Caco-2 (cell line): Measurements from ENCODE around the gene PPM1H. TPM values are rescaled to one million over a fixed set of nuclear protein-coding genes. Genes with fewer than 3 reads are reported as not detected.

ENCODE experiments used
- BruUV-seq: library from RNA; stranded (reverse); fragments of 400-500 nt; replicated peaks from 2 replicates; lab custom pipeline; 2021; lab: Mats Ljungman, UMichigan
- CTCF ChIA-PET: fragments of 300-600 bp; sonication (Branson Sonifier 250); formaldehyde crosslinking; loops from one replicate; lab custom pipeline; 2022; ENCODE audit warnings: antibody characterized with exemption; lab: Charles Lee
- POLR2A ChIA-PET: fragments of 300-600 bp; sonication (Branson Sonifier 250); formaldehyde crosslinking; loops from one replicate; lab custom pipeline; 2022; ENCODE audit warnings: antibody characterized with exemption; lab: Charles Lee
- DNase-seq, 2 experiments: peaks; one replicate each; pipeline versions ENCODE4 v3.0.0 to v3.0.0-alpha.2; 2020 to 2022
- H3K27me3 ChIP-seq: replicated peaks from 2 replicates; pipeline ENCODE4 v1.6.0; 2011; ENCODE audit warnings: low read length; ENCODE audit not compliant: control insufficient read depth, insufficient read depth
- H3K36me3 ChIP-seq: 2 replicates; pipeline ENCODE4 v1.5.1; 2011; ENCODE audit warnings: low read length; ENCODE audit not compliant: control insufficient read depth, insufficient read depth
- H3K4me1 ChIP-seq: fragments of 250-450 bp; sonication (Bioruptor Pico); 2 replicates; pipeline ENCODE4 v1.5.1; 2020; ENCODE audit warnings: mild to moderate bottlenecking
- H3K4me3 ChIP-seq: 2 replicates; pipeline ENCODE4 v1.5.1; 2011; ENCODE audit warnings: low read depth, mild to moderate bottlenecking, control low read depth, low read length
- H3K9me3 ChIP-seq: fragments of 250-450 bp; sonication (Bioruptor Pico); 2 replicates; pipeline ENCODE4 v1.5.1; 2020; ENCODE audit warnings: mild to moderate bottlenecking, moderate library complexity
- H3K27ac Mint-ChIP-seq: one replicate; pipeline ENCODE4 v1.8.0; 2022; ENCODE audit warnings: mixed read lengths; ENCODE audit not compliant: unreplicated experiment
- H3K27me3 Mint-ChIP-seq: one replicate; pipeline ENCODE4 v1.8.0; 2022; ENCODE audit warnings: mixed read lengths; ENCODE audit not compliant: insufficient read depth, unreplicated experiment
- H3K36me3 Mint-ChIP-seq: one replicate; pipeline ENCODE4 v1.8.0; 2022; ENCODE audit warnings: mild to moderate bottlenecking, mixed read lengths; ENCODE audit not compliant: insufficient read depth, unreplicated experiment
- H3K4me1 Mint-ChIP-seq: one replicate; pipeline ENCODE4 v1.8.0; 2022; ENCODE audit warnings: low read depth, mixed read lengths; ENCODE audit not compliant: unreplicated experiment
- H3K4me3 Mint-ChIP-seq: one replicate; pipeline ENCODE4 v1.8.0; 2022; ENCODE audit warnings: mild to moderate bottlenecking, moderate library complexity, mixed read lengths; ENCODE audit not compliant: unreplicated experiment
- H3K9me3 Mint-ChIP-seq: one replicate; pipeline ENCODE4 v1.8.0; 2022; ENCODE audit warnings: mixed read lengths; ENCODE audit not compliant: unreplicated experiment
- CTCF ChIP-seq, 2 experiments: fragments of 200-600 bp in 1 of 2; IDR thresholded peaks; 1 replicate in 1 of 2; 2 replicates in 1 of 2; pipeline versions ENCODE4 v1.5.1 to v1.8.0; 2011 to 2022; ENCODE audit warnings: antibody characterized with exemption in 1 of 2, control low read depth in 1 of 2, inconsistent platforms in 1 of 2, low read depth in 1 of 2, low read length in 1 of 2, mild to moderate bottlenecking in 1 of 2, moderate library complexity in 1 of 2; ENCODE audit not compliant: insufficient read depth in 1 of 2, severe bottlenecking in 1 of 2, unreplicated experiment in 1 of 2
- intact Hi-C: fragments of 100-400 bp; cut with micrococcal nuclease; formaldehyde crosslinking; loops from one replicate; pipeline ENCODE4 v1.10.0; 2022; ENCODE audit not compliant: unreplicated experiment
- total RNA-seq: library from RNA; stranded (reverse); gene quantifications from 2 replicates; pipeline ENCODE4 v1.2.3, GENCODE V29; 2022

The PPM1H gene
- total RNA-seq, 1 experiment from 2014 or later: 151 TPM

GRCh38 chr12:62763312-62763711 lies 171.6 kb downstream of the PPM1H start:
- peaks cover 78% of the 10 kb centered on the region for H3K4me1 Mint-ChIP-seq
- intact Hi-C loops: loop anchor here (10.0 kb wide), 1 partner anchor 159 kb away; no protein-coding TSS in a partner anchor
- Histone ChIP-seq H3K9me3 (no peaks in the 10 kb centered on the region), H3K36me3 (no peaks in the 10 kb centered on the region; the same call in none of the 2 replicates), H3K4me1 (peaks cover 57% of the 10 kb centered on the region), H3K27me3 (no peaks in the 10 kb centered on the region), H3K4me3 (no peak overlapping the region)
- POLR2A ChIA-PET: no interaction called here
- peaks cover 95% of the 10 kb centered on the region for H3K36me3 Mint-ChIP-seq
- H3K27ac Mint-ChIP-seq: peak overlapping the region; percentile 54
- BruUV-seq: no TSS peak
- TF ChIP-seq CTCF (IDR thresholded peaks at IDR 0.05; ENCODE audit: insufficient read depth in 1 of 2, low read depth in 1 of 2, low read length in 1 of 2, severe bottlenecking in 1 of 2, unreplicated experiment in 1 of 2): no peak
- CTCF ChIA-PET: no interaction called here
- H3K27me3 Mint-ChIP-seq: no peaks in the 10 kb centered on the region
- peaks cover 12% of the 10 kb centered on the region for H3K9me3 Mint-ChIP-seq
- no peak overlapping the region for H3K4me3 Mint-ChIP-seq
- no peak for DNase-seq

GRCh38 chr12:62762645-62763044 lies 172.3 kb downstream of the PPM1H start:
- no peaks in the 10 kb centered on the region for H3K27me3 Mint-ChIP-seq
- Histone ChIP-seq H3K27me3 (no peaks in the 10 kb centered on the region), H3K36me3 (no peaks in the 10 kb centered on the region; the same call in none of the 2 replicates), H3K4me3 (no peak overlapping the region), H3K9me3 (no peaks in the 10 kb centered on the region), H3K4me1 (peaks cover 57% of the 10 kb centered on the region)
- TF ChIP-seq CTCF (IDR thresholded peaks at IDR 0.05; ENCODE audit: insufficient read depth in 1 of 2, low read depth in 1 of 2, low read length in 1 of 2, severe bottlenecking in 1 of 2, unreplicated experiment in 1 of 2): no peak
- intact Hi-C loops: loop anchor here (10.0 kb wide), 1 partner anchor 158 kb away; no protein-coding TSS in a partner anchor
- ChIA-PET POLR2A (no interaction called here), CTCF (no interaction called here)
- peaks cover 71% of the 10 kb centered on the region for H3K4me1 Mint-ChIP-seq
- no TSS peak for BruUV-seq
- no peak for DNase-seq
- peaks cover 89% of the 10 kb centered on the region for H3K36me3 Mint-ChIP-seq
- peaks cover 12% of the 10 kb centered on the region for H3K9me3 Mint-ChIP-seq
- no peak overlapping the region for H3K4me3 Mint-ChIP-seq
- H3K27ac Mint-ChIP-seq: no peak overlapping the region

- no peak for DNase-seq
- no peaks in the 10 kb centered on the region for H3K27me3 Mint-ChIP-seq
- H3K9me3 Mint-ChIP-seq: peaks cover 12% of the 10 kb centered on the region
- no peak for TF ChIP-seq CTCF (IDR thresholded peaks at IDR 0.05; ENCODE audit: insufficient read depth in 1 of 2, low read depth in 1 of 2, low read length in 1 of 2, severe bottlenecking in 1 of 2, unreplicated experiment in 1 of 2)
- Histone ChIP-seq H3K4me3 (no peak overlapping the region), H3K27me3 (no peaks in the 10 kb centered on the region), H3K9me3 (no peaks in the 10 kb centered on the region), H3K4me1 (peaks cover 57% of the 10 kb centered on the region), H3K36me3 (no peaks in the 10 kb centered on the region; the same call in none of the 2 replicates)
- CTCF ChIA-PET: no interaction called here
- BruUV-seq: no TSS peak
- POLR2A ChIA-PET: no interaction called here
- H3K27ac Mint-ChIP-seq: peak overlapping the region; percentile 73
- intact Hi-C loops: loop anchor here (1.0 to 10.0 kb wide), 5 partner anchors 8 to 157 kb away; no protein-coding TSS in a partner anchor
- H3K4me1 Mint-ChIP-seq: peaks cover 65% of the 10 kb centered on the region
- peaks cover 89% of the 10 kb centered on the region for H3K36me3 Mint-ChIP-seq
- H3K4me3 Mint-ChIP-seq: peak overlapping the region; percentile 42
These were observed 173.3 kb downstream of the PPM1H start for GRCh38 chr12:62761658-62762057.
